Activated CD8-positive, alpha-beta memory T cell treated with anti-CD3 and anti-CD28 coated beads for 4 hours (primary cell): Measurements from ENCODE around the gene ZSWIM5.
"Not testable (repeated sequence)": the region's sequence is repeated elsewhere in the genome, so short reads cannot be mapped to it uniquely, and the experiment has no call there.

Experiments used
- DNase-seq, 2 donors: peaks; one replicate each; pipeline ENCODE4 v3.0.0-alpha.2; 2020; ENCODE audit warnings: low read depth in 2 of 2

The ZSWIM5 gene

GRCh38 chr1:45146833-45147232 is 59.6 kb downstream of the ZSWIM5 start:
- DNase-seq = no peak

- DNase-seq = no peak
These were observed 65.0 kb downstream of the ZSWIM5 start for GRCh38 chr1:45141247-45142003.

- DNase-seq = no peak
These were observed 69.4 kb downstream of the ZSWIM5 start for GRCh38 chr1:45136984-45137383.

GRCh38 chr1:45135316-45135715 is 71.1 kb downstream of the ZSWIM5 start:
- no peak for DNase-seq

GRCh38 chr1:45134461-45134873 is 71.9 kb downstream of the ZSWIM5 start:
- DNase-seq = no peak

GRCh38 chr1:45132719-45133118 is 73.7 kb downstream of the ZSWIM5 start:
- DNase-seq = not testable (repeated sequence)

- no peak for DNase-seq
These were observed 83.0 kb downstream of the ZSWIM5 start for GRCh38 chr1:45123358-45123757.

GRCh38 chr1:45122724-45123123 is 83.7 kb downstream of the ZSWIM5 start:
- no peak for DNase-seq

GRCh38 chr1:45117766-45118165 is 88.6 kb downstream of the ZSWIM5 start:
- DNase-seq = no peak

GRCh38 chr1:45116820-45117219 is 89.6 kb downstream of the ZSWIM5 start:
- DNase-seq = no peak

GRCh38 chr1:45116340-45116739 is 90.1 kb downstream of the ZSWIM5 start:
- DNase-seq = no peak

- DNase-seq = not testable (repeated sequence)
These were observed 91.2 kb downstream of the ZSWIM5 start for GRCh38 chr1:45115198-45115597.

GRCh38 chr1:45112661-45113060 is 93.7 kb downstream of the ZSWIM5 start:
- DNase-seq = no peak

- DNase-seq = no peak
These were observed 95.2 kb downstream of the ZSWIM5 start for GRCh38 chr1:45111239-45111638.

GRCh38 chr1:45107782-45108181 is 98.6 kb downstream of the ZSWIM5 start:
- no peak for DNase-seq

- DNase-seq = not testable (repeated sequence)
These were observed 99.5 kb downstream of the ZSWIM5 start for GRCh38 chr1:45106864-45107263.

- DNase-seq = not testable (repeated sequence)
These were observed 100.3 kb downstream of the ZSWIM5 start for GRCh38 chr1:45106156-45106545.

- not testable (repeated sequence) for DNase-seq
These were observed 100.8 kb downstream of the ZSWIM5 start for GRCh38 chr1:45105486-45106155.

GRCh38 chr1:45103534-45103933 is 102.9 kb downstream of the ZSWIM5 start:
- DNase-seq = no peak

GRCh38 chr1:45101947-45102346 is 104.5 kb downstream of the ZSWIM5 start:
- no peak for DNase-seq

GRCh38 chr1:45101528-45101927 is 104.9 kb downstream of the ZSWIM5 start:
- not testable (repeated sequence) for DNase-seq

- no peak for DNase-seq
These were observed 108.5 kb downstream of the ZSWIM5 start for GRCh38 chr1:45097944-45098343.

- no peak for DNase-seq
These were observed 109.3 kb downstream of the ZSWIM5 start for GRCh38 chr1:45097079-45097478.
